Spleen (tissue), 11 donors: ENCODE results near the gene ZSCAN1. TPM values are rescaled to one million over a fixed set of nuclear protein-coding genes. Genes with fewer than 3 reads are reported as not detected.
"Not testable (repeated sequence)": the region's sequence is repeated elsewhere in the genome, so short reads cannot be mapped to it uniquely, and the experiment has no call there.

Experiments
- DNase-seq: peaks from one replicate; pipeline ENCODE4 v3.0.0-alpha.2; 2020
- H3K27ac ChIP-seq, 8 donors: fragments of 200-600 bp; sonication (generic) in 7 of 8; 1 replicate in 4 of 8; 2 replicates in 4 of 8; pipeline versions ENCODE4 v1.5.0 to v1.8.0; 2016 to 2021; ENCODE audit warnings: inconsistent platforms in 4 of 8, mild to moderate bottlenecking in 4 of 8, moderate library complexity in 1 of 8
- H3K27me3 ChIP-seq, 7 donors: fragments of 200-600 bp; sonication (generic) in 6 of 7; replicated peaks in 1 of 7; 1 replicate in 4 of 7; 2 replicates in 3 of 7; pipeline versions ENCODE4 v1.5.0 to v1.8.0; 2016 to 2021; ENCODE audit warnings: inconsistent platforms in 3 of 7, mild to moderate bottlenecking in 1 of 7
- H3K36me3 ChIP-seq, 6 donors: fragments of 200-600 bp; sonication (generic) in 5 of 6; 1 replicate in 4 of 6; 2 replicates in 2 of 6; pipeline versions ENCODE4 v1.5.0 to v1.8.0; 2016 to 2021; ENCODE audit warnings: inconsistent platforms in 2 of 6
- H3K4me1 ChIP-seq, 6 donors: fragments of 200-600 bp; sonication (generic) in 5 of 6; 1 replicate in 3 of 6; 2 replicates in 3 of 6; pipeline versions ENCODE4 v1.5.0 to v1.8.0; 2016 to 2021; ENCODE audit warnings: inconsistent platforms in 3 of 6
- H3K4me3 ChIP-seq, 8 donors: fragments of 200-600 bp; sonication (generic) in 7 of 8; 1 replicate in 4 of 8; 2 replicates in 4 of 8; pipeline versions ENCODE4 v1.5.0 to v1.8.0; 2016 to 2021; ENCODE audit warnings: inconsistent platforms in 4 of 8, mild to moderate bottlenecking in 4 of 8, moderate library complexity in 2 of 8
- H3K9me3 ChIP-seq, 8 donors: fragments of 200-600 bp; sonication (generic) in 7 of 8; 1 replicate in 4 of 8; 2 replicates in 4 of 8; pipeline versions ENCODE4 v1.5.0 to v1.8.0; 2016 to 2021; ENCODE audit warnings: inconsistent platforms in 4 of 8
- POLR2A ChIP-seq, 3 donors: fragments of 450-650 bp; IDR thresholded peaks; one replicate each; pipeline ENCODE4 v1.5.1; 2017; ENCODE audit warnings: antibody characterized with exemption in 3 of 3, mild to moderate bottlenecking in 1 of 3
- POLR2AphosphoS5 ChIP-seq, 3 donors: sonication (generic); formaldehyde crosslinking; IDR thresholded peaks; one replicate each; pipeline ENCODE4 v1.5.1; 2017; ENCODE audit warnings: antibody characterized with exemption in 3 of 3
- WGBS, 5 donors: extraction: QIAGEN DNeasy Blood & Tissue Kit in 3 of 5; methylation state at CpG; one replicate each; pipeline versions ENCODE4 v1.1.5 to v1.1.7; 2013 to 2018; 5-methylcytosine and 5-hydroxymethylcytosine counted together
- intact Hi-C: fragments of 100-400 bp; cut with DNase I; formaldehyde crosslinking; loops from one replicate; pipeline ENCODE4 v1.15.0; 2023; ENCODE audit warnings: low total_unique reads
- polyA plus RNA-seq, 3 donors: library from polyadenylated mRNA; stranded (reverse); fragments of 200-250 nt; gene quantifications; one replicate each; pipeline ENCODE4 v1.2.1, GENCODE V29; 2013
- total RNA-seq, 7 donors: library from RNA; depleted of rRNA in 3 of 7; stranded (reverse); fragments of >200 nt in 3 of 7; fragmentation: NEBNext Ultra II Directional in 4 of 7; extraction: Animal tissue kit (Norgen Biotek cat#: 25700) in 4 of 7; gene quantifications; one replicate each; pipeline versions ENCODE4 v1.1.0 to v1.2.1, GENCODE V29; 2016 to 2021
- TF ChIP-seq, protein P1 (sequence below), 11 experiments: fragments of 200-600 bp in 7 of 11; fragments of 450-650 bp in 4 of 11; sonication (generic) in 4 of 11; IDR thresholded peaks in 8 of 11; conservative IDR thresholded peaks in 3 of 11; 1 replicate in 7 of 11; 2 replicates in 4 of 11; pipeline versions ENCODE4 v1.4.0 to v1.8.0; 2016 to 2021; ENCODE audit warnings: antibody characterized with exemption in 11 of 11, inconsistent platforms in 4 of 11, mild to moderate bottlenecking in 1 of 11
- donor health status: healthy with polysubstance abuse.
- donor health status: DM: no; HTN: no; CAD: no; lungs with moderate emphysema.
- donor health status: DM: no; HTN: no; CAD: no.
- donor health status: Bipolar disorder and iron deficiency.
- donor health status: healthy.
- donor health status: DM: no; HTN: no; CAD: no.
- donor health status: DM: yes; HTN: yes; CAD: no.

ZSCAN1 gene
- total and polyA plus RNA-seq, 10 donors = 0.08 to 0.24 TPM; not detected in 8

DNA sequence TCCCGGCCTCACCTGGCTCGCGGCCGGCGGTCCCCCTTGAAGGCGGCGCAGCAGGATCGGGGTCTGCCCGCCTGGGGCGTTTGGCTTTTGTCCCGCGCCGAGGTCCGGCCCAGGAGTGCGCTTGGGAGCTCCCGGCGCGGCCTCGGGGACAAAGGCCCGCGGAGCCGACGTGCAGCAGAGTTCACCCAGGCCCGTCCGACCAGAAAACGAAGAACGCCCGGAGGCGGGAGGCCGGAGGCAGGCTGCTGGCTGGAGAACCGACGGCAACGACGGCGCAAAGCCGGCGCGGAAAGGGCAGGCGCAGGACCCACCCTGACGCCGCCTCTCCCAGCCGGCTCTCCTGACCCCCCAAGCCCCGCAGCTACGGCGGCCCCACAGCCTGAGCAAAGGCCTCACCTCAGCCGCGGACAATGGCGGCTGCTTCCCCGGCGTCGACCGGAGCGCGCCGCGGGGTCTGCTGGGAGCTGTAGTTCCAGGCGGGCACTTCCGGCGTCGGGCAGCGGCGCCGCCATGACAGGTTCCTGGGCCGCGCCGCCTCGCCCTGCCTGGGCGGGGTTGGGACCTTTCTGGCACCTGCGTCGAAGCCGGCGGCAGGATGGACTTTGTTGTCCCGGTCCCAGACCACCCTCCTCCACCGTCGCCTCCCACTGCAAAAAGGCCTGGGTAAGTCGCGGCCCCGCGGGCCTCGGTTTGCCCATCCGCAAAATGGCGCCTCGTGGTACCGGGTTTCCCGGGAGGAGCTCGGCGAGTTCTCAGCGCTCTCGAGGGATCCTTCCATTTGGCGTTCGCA is 31.2 kb upstream of the ZSCAN1 start, which contains the start of gene ZNF606:
ZNF606 (minus strand) TSS at position 437 of the 790 bp plus-strand sequence. CDS start 1,501 bp downstream, outside the sequence.
- intact Hi-C loops = no loop called here
- peak within 1 kb of the TSS; percentile 63 to 85 (median 77) for H3K4me3 ChIP-seq

DNA sequence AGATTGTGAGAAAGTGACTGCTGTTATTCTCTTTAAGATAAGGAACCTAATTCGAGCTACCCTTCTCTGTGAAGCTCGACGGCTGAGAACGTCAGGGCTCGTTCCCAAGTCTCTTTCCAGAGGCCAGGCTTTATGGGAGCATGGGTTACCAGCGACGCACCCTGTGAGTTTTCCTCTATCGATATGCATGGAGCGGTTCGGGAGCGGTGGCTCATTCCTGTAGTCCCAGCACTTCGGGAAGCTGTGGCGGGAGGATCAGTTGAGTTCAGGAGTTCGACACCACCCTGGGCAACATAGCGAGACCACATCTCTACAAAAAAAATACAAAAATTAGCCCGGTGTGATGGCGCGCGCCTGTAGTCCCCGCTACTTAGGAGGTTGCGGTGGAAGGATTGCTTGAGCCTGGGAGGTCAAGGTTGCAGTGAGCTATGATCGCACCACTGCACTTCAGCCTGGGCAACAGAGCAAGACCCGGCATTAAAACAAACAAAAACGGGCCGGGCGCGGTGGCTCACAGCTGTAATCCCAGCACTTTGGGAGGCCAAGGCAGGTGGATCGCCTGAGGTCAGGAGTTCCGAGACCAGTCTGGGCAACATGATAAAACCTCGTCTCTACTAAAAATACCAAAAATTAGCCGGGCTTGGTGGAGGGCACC is 30.5 kb upstream of the ZSCAN1 start:
- DNase-seq = peak; percentile 62
- Histone ChIP-seq H3K4me3 (peak overlapping the region; percentile 63 to 85 (median 77)), H3K9me3 (peaks cover 6 to 86% (median 79%) of the 10 kb centered on the region in 8 donors), H3K27me3 (no peaks in the 10 kb centered on the region), H3K36me3 (peaks cover 6 to 73% (median 56%) of the 10 kb centered on the region in 6 donors), H3K4me1 (peaks cover 11 to 48% (median 28%) of the 10 kb centered on the region in 6 donors), H3K27ac (peak overlapping the region; percentile 88 to 98 (median 93))
- WGBS, 5 donors = 22 to 43% (median 39%) methylated on average over 24 to 31 of the region's 31 CpGs
- intact Hi-C loops = no loop called here
- TF ChIP-seq POLR2AphosphoS5 (IDR thresholded peaks at IDR 0.05) (no peak), POLR2A (IDR thresholded peaks at IDR 0.05) (no peak)
- TF ChIP-seq, protein P1, sequence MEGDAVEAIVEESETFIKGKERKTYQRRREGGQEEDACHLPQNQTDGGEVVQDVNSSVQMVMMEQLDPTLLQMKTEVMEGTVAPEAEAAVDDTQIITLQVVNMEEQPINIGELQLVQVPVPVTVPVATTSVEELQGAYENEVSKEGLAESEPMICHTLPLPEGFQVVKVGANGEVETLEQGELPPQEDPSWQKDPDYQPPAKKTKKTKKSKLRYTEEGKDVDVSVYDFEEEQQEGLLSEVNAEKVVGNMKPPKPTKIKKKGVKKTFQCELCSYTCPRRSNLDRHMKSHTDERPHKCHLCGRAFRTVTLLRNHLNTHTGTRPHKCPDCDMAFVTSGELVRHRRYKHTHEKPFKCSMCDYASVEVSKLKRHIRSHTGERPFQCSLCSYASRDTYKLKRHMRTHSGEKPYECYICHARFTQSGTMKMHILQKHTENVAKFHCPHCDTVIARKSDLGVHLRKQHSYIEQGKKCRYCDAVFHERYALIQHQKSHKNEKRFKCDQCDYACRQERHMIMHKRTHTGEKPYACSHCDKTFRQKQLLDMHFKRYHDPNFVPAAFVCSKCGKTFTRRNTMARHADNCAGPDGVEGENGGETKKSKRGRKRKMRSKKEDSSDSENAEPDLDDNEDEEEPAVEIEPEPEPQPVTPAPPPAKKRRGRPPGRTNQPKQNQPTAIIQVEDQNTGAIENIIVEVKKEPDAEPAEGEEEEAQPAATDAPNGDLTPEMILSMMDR (IDR thresholded peaks at IDR 0.05 in 8 of 11, conservative IDR thresholded peaks at IDR 0.05 in 3 of 11) = no peak

More for the DNA sequence above, 31.2 kb upstream of the ZSCAN1 start, which contains the start of gene ZNF606:
- TF ChIP-seq, protein P1 (IDR thresholded peaks at IDR 0.05 in 8 of 11, conservative IDR thresholded peaks at IDR 0.05 in 3 of 11) = no peak
- TF ChIP-seq POLR2AphosphoS5 (IDR thresholded peaks at IDR 0.05) (peak; percentile 94 to 96 (median 94)), POLR2A (IDR thresholded peaks at IDR 0.05) (peak in 1 of 3 donors; percentile 44)
- peak; percentile 97 for DNase-seq
- WGBS, 5 donors = 0 to 1% (median 1%) methylated on average over 44 to 91 of the region's 91 CpGs
- Histone ChIP-seq H3K27me3 (no peaks in the 10 kb centered on the region), H3K4me1 (peaks cover 11 to 48% (median 28%) of the 10 kb centered on the region in 6 donors), H3K9me3 (peaks cover 6 to 86% (median 79%) of the 10 kb centered on the region in 8 donors), H3K36me3 (peaks cover 9 to 79% (median 63%) of the 10 kb centered on the region in 6 donors), H3K27ac (peak within 1 kb of the TSS; percentile 88 to 98 (median 93))

DNA sequence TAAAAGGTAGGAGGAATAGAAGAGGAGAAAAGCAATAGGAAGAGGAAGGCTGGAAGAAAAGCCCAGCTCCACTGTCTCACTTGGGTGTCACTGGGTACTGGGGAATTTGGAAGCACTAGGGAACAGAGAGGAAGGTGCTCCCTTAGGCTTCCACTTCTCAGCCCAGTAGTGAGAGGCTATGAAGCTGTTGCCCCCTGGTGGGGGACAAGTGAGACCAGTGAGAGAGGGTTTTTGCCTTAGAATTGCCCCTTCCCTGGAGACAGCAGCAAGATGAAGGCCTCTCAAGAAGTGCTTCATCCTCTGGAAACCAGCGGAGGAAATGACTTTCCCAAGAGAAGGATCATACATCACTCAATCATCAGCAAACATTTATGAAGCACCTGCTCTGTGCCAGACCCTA is 26.5 kb upstream of the ZSCAN1 start:
- TF ChIP-seq POLR2AphosphoS5 (IDR thresholded peaks at IDR 0.05) (no peak), POLR2A (IDR thresholded peaks at IDR 0.05) (no peak)
- TF ChIP-seq, protein P1 (IDR thresholded peaks at IDR 0.05 in 8 of 11, conservative IDR thresholded peaks at IDR 0.05 in 3 of 11) = peak in 1 of 11 experiments; percentile 20
- H3K4me3 ChIP-seq = no peak overlapping the region
- peaks cover 0 to 50% (median 21%) of the 10 kb centered on the region in 6 donors for H3K4me1 ChIP-seq
- DNase-seq = no peak
- intact Hi-C loops = no loop called here
- 94 to 100% (median 95%) methylated on average over 1 of the region's 1 CpG for WGBS, 5 donors
- no peaks in the 10 kb centered on the region for H3K27me3 ChIP-seq
- no peak overlapping the region for H3K27ac ChIP-seq
- peaks cover 6 to 95% (median 90%) of the 10 kb centered on the region in 8 donors for H3K9me3 ChIP-seq
- peaks cover 3 to 44% (median 31%) of the 10 kb centered on the region in 6 donors for H3K36me3 ChIP-seq

DNA sequence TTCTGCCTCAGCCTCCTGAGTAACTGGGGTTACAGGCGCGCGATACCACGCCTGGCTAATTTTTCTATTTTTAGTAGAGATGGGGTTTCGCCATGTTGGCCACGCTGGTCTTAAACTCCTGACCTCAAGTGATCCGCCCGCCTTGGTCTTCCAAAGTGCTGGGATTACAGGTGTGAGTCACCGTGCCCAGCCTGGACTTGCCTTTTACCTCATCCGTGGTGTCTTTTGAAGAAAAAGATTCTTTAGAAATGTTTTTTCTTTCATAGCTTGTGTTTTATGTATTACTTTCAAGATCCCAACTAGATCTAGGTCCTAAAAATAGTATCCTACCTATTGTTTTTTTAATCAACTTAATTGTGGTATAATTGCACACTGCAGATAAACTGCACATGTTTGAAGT is 24.9 kb upstream of the ZSCAN1 start:
- Histone ChIP-seq H3K4me3 (peak overlapping the region in 1 of 8 donors; percentile 43), H3K36me3 (peaks cover 3 to 44% (median 31%) of the 10 kb centered on the region in 6 donors), H3K9me3 (peaks cover 4 to 100% (median 93%) of the 10 kb centered on the region in 8 donors), H3K4me1 (peaks cover 0 to 41% (median 13%) of the 10 kb centered on the region in 6 donors)
- H3K27ac ChIP-seq, DNase-seq, intact Hi-C loops, H3K27me3 ChIP-seq: not testable (repeated sequence)
- 42 to 69% (median 47%) methylated on average over 10 of the region's 10 CpGs for WGBS, 5 donors
